NCI-H2196 (cell line): ENCODE results near the gene NACC2.
A peak's percentile ranks its signal among the peaks of the same experiment; 100 is the strongest.
"Not testable (repeated sequence)": the region's sequence is repeated elsewhere in the genome, so short reads cannot be mapped to it uniquely, and the experiment has no call there.

Experiments used
- DNase-seq: peaks from one replicate; lab custom pipeline; 2025; ENCODE audit not compliant: unreplicated experiment; lab: John Stamatoyannopoulos, UW

NACC2 gene

GRCh38 chr9:136111910-136112309, 16.8 kb upstream of the NACC2 start:
- no peak for DNase-seq

GRCh38 chr9:136111190-136111589, 16.1 kb upstream of the NACC2 start:
- no peak for DNase-seq

DNA sequence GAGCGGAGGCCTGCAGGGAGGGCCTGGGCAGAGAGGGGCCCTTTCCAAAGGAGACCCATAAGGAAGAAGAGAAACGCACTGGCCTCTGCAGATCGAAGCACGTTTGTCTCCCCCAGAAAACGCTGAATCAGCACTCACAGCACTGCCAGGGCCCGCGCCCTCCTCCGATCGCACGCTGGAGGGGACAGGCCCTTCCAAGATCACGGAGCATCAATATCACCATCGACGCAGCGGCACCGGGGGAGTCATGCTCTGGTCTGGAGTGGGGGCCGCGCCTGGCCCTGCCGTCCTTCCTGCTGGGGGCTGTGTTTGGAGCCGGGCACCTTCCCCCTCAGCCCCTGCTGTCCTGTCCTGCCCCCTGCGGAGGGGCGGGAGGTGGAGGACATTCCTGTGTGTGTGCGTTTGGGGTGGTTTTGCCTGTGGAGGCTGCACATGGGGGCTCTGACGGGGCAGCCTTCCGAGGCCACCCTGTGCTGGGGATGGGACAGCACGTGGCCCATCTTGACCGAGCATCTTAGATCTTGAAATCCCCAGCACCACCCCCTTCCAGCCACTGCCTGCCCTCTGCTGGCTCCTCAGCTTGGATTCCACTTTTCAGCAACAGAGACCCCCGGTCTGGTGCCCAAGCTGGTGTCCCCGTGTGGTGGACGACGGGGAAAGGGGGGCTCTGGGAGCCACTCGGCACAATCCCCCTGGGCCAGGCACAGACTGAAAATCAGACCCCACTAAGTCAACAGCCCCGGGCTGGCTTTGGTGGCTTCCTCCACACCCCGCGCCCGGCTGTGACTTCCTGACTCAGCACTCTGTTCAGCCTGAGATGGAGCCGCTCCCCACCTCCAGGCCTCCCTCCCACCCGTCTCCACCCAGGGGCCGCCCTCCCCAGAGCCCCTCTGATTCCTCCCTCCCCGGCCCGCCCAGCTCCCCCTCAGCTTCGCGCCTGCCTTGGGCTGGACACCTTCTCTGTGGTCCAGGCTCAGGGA, 15.3 kb upstream of the NACC2 start:
- no peak for DNase-seq

DNA sequence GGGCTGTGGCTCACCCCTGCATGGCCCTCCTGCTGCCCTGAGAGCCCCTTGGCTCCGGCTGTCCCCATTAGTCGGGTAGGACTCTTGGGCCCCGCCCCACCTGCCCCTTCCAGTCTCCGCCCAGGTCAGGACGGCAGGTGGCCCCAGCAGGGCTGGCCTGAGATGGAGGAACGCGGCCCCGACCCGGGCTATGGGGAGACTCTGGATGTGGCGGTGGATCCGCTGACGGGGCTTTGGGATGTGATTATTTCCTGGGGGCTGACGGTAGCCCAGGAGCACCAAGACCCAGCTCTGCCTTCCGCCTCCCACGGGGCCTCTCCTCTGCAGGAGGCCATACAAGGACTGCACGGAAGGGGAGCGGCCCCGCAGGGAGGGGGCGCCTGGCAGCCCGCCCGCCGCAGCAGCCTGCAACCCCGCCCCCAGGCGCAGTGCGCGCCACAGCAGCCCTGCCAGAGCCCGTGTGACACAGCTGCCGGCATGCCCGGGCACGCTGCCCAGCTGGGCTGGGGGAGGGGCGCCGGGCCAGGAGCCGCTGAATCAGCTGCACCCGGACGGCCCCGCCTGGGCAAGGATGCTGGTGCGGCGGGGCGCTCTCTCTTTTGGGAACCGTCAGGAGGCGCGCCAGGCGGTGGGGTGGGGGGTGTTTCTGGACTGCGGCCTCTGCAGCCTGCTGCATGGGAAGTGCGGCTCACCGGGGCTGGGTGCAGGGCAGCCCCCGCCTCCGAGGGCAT, 14.4 kb upstream of the NACC2 start:
- peak; percentile 90 for DNase-seq

GRCh38 chr9:136108648-136109266, 13.7 kb upstream of the NACC2 start:
- no peak for DNase-seq

DNA sequence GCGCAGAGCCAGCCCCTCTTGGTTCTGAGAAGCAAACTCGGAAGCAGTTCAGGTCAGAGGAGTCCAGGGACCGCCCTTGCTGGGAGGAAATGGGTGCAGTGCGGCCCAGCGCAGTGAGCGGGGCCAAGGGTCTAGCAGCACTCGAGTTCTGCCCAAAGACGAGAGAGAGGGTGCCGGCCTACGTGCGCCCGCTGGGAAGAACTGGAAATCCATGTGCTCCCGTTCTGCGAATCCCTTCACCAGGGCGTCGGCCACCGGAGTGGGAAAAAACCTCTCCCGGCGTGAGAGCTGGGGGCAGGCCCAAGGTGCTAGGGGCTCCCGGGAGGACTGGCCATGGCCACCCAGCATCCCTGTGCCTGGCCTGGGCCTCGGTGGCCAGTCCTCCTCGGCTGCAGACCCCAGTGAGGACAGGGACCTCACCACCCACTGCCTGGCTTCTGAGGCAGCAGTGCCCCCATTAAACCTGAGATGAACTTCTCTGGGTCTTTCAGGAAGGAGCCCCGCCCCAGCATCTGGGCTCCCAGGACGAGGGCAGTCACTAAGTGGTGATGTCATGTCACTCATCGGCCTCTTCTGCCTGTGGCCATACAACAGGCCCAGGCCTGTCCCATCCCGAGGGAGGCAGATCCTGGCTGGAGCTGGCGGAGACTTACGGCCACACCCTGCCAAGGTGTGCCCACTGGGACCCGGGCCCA, 13.0 kb upstream of the NACC2 start:
- peak; percentile 76 for DNase-seq

GRCh38 chr9:136107155-136107952, 12.3 kb upstream of the NACC2 start:
- peak; percentile 70 for DNase-seq

DNA sequence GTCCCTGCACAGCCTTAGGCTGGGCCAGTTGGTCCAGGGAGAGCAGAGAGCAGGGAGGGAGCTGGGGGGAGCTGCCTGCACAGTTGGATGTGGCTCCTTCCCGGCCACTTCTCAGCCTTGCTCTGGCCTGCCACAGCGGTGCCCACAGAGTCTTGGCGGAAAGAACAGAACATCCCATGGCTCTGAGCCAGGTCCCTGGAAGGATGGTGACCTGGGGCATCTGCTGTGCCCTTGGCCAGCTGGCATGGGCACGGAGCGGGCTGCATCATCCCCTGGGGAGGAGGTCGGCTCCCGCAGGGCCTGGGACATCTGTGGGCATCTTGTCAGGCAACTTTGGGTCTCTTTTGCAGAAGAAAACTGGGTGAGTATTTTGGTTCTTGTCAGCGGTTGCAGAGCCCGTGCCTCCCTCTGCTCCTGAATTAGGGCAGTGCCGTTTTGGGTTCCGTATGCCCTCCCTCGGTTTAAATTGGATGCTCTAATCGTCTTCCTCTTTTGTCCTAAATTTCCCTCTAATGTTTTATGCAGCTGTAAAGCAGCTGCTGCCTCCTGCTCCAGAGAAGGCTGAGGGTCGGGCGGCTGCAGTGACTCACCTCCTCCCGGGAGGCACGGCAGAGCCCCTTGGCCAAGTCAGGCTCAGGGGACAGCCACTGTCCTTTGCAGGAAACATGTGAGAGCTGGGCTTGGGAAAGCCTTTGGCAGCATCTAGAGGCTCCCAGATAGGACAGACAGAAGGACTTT, 10.5 kb upstream of the NACC2 start:
- DNase-seq, result no peak

DNA sequence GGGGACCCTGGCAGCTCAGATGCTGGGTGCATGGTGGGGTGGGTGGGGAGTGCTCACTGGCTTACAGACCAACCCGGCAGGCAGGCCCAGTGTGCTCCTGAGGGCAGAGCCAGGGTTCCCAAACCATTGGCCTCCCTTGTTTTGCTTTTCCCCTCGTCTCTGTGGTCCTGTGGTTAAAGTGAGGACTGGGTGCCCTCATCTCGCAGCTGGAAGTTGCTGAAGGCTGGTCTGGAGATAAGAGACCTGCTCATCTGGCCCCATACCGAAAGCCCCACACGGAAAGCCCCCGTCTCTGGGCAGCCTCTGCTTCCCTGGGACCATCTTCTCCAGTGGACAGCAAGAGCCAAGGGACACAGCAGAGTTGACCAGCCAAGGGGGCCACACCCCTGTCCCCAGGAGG, 9.8 kb upstream of the NACC2 start:
- DNase-seq, result no peak

DNA sequence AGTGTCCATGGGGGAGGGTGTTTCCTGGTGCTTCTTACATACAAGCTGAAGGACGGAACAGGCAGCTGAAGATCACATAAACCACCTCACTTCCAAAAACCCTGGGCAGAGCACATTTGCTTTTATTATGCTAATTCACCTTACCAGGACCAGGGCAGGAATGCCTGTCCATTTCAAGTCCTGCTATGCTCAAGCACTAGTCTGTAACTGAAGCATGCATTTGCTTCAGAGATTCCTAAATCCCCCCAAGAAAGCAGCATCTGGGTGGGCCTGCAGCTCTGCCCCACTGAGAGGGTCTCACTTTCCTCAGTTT, 9.4 kb upstream of the NACC2 start:
- DNase-seq, result no peak

DNA sequence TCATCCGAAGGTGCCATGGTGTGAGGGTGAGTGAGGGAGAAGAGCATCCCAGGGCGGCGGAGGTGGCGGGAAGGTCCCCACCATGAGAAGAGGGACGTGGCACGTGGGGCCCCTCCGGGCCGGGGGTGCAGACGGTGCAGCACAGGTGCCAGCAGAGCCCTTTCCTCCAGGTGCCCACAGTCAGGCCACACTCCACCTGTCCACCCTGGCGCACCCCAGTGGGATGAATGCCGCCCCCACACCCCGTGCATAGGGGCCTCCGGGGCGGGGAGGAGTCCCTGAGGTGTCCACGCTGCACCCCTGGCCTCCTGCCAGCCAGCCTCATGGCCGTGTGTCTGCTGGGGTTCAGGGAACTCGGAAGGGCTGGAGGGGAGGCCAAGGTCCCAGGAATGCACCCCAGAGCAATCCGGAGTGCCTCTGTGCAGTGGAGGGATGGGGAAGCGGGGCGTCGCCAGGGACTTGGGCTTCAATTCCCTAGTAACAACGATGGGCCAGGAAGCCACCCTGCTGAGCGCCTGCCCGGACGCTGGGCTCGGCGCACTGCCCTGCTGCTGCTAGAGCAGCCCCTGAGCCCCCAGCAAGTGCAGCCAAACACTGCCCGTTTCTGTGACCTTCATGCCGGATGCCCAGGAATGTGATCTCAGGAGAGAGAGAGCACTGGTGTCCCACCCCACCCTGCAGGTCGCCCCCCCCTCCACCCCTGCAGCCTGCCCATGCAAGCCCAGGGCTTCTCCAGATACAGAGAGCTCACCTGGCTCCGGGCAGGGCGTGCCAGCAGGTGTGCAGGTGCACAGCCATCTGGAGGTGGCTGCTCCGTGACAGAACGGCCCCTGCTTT, 8.8 kb upstream of the NACC2 start:
- peak; percentile 78 for DNase-seq

- not testable (repeated sequence) for DNase-seq
Observed at GRCh38 chr9:136101615-136102074, 6.6 kb upstream of the NACC2 start.

DNA sequence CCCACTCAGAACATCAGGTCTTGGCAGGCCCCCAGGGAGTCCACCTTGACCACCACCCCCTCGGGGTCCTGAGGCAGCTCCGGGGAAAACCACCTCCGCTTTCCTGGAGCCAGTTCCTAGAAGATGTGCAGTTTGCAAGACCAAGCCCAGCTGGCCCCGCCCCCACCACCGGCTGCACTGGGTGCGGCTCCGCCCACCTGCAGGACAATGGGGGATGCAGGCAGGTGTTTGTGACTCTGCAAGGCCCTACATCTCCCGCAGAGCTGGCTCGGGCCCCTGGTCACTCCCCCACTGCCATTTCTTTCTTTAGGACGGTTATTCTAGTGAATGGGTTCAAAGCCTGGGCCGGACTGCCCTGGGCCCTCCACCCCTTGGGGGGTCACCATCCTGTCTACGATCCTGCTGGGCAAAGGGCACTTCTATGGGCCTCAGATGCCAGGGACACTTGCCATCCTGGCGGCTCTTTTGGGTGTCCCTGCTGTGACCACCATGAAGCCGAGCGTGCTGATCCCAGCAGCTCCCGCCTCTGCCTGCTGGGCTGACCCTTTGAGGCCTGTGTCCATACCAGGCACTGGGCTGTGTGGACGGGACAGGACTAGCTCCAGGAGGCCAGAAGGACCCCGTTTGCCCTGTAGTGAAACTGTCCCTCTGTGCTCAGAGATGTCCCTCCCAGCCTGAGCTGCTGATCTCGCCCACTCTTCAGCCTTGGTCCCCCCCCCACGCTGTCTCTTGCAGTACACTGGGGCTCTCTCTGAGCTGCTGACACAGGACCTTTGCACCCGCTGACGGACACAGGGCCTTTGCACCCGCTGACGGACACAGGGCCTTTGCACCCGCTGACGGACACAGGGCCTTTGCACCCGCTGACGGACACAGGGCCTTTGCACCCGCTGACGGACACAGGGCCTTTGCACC, 5.9 kb upstream of the NACC2 start:
- peak; percentile 83 for DNase-seq

DNA sequence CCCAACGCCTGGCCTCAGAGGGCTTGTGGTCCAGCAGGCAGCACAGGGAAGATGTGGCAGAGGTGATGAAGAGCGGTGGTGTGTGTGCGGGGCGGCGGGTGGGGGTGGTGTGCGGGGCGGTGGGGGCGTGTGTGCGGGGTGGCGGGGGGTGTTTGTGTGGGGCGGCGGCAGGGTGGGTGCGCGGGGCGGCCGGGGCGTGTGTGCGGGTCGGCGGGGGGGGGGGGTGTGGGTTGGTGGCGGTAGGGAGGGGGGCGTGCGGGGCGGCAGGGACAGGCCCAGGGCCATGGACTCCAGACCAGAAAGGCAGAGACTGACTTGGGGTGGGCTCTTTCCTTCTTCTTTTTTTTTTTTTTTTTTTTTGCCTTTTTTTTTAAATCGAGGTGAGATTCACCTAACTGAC, 4.5 kb upstream of the NACC2 start:
- DNase-seq, result no peak

- DNase-seq, result no peak
Observed at GRCh38 chr9:136098844-136099243, 3.8 kb upstream of the NACC2 start.

DNA sequence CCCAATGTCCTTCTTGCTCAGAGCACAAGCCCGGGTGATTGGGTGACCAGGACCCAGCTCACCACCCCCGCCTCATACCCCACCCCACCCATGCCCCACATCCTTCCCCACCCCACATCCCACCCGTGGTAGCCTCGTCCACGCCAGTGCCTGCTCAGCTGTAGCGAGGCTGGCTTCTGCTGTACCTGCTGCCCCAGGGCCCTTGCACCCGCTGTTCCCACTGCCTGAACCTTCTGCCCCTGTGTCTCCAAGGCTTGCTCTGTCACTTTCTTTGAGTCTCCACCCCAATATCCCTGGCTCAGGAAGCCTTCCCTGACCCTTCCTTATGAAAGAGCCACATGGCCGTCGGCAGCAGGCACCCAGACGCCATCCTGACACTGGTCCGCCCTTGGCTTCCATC, 3.1 kb upstream of the NACC2 start:
- DNase-seq, result no peak

- DNase-seq, result no peak
Observed at GRCh38 chr9:136096505-136097001, 1.5 kb upstream of the NACC2 start.
